Parathyroid adenoma (tissue), 2 donors: ENCODE measurements around the gene SLC40A1.

Source experiments
- H2AFZ ChIP-seq: fragments of 300-600 bp; sonication (generic); one replicate; pipeline ENCODE4 v1.7.0; 2017; ENCODE audit warnings: antibody characterized with exemption, mild to moderate bottlenecking
- H3K27ac ChIP-seq: fragments of 300-600 bp; sonication (generic); one replicate; pipeline ENCODE4 v1.7.0; 2017
- H3K27me3 ChIP-seq: fragments of 300-600 bp; sonication (generic); one replicate; pipeline ENCODE4 v1.7.0; 2017; ENCODE audit warnings: low read length; ENCODE audit not compliant: control insufficient read depth, insufficient read depth
- H3K36me3 ChIP-seq: fragments of 300-600 bp; sonication (generic); one replicate; pipeline ENCODE4 v1.7.0; 2017; ENCODE audit warnings: low read length; ENCODE audit not compliant: control insufficient read depth, insufficient read depth
- H3K4me1 ChIP-seq: fragments of 300-600 bp; sonication (generic); one replicate; pipeline ENCODE4 v1.7.0; 2017; ENCODE audit warnings: control low read depth
- H3K4me2 ChIP-seq: fragments of 300-600 bp; sonication (generic); one replicate; pipeline ENCODE4 v1.7.0; 2017; ENCODE audit warnings: low read length
- H3K4me3 ChIP-seq: fragments of 300-600 bp; sonication (generic); one replicate; pipeline ENCODE4 v1.7.0; 2017; ENCODE audit warnings: low read depth, low read length
- H3K79me2 ChIP-seq: fragments of 300-600 bp; sonication (generic); one replicate; pipeline ENCODE4 v1.7.0; 2017; ENCODE audit warnings: control low read depth
- H3K9ac ChIP-seq: fragments of 300-600 bp; sonication (generic); one replicate; pipeline ENCODE4 v1.7.0; 2017; ENCODE audit warnings: mild to moderate bottlenecking
- H3K9me3 ChIP-seq: fragments of 300-600 bp; sonication (generic); one replicate; pipeline ENCODE4 v1.7.0; 2017; ENCODE audit warnings: low read length; ENCODE audit not compliant: control insufficient read depth
- CTCF ChIP-seq: fragments of 300-600 bp; sonication (generic); IDR thresholded peaks from one replicate; pipeline ENCODE4 v1.7.0; 2017; ENCODE audit warnings: antibody characterized with exemption, mild to moderate bottlenecking
- donor health status: primary hyperparathyroidism.

SLC40A1 gene

GRCh38 chr2:189583227-189584198 lies 2.9 kb upstream of the SLC40A1 start:
- Histone ChIP-seq H3K9me3 (no peaks in the 10 kb centered on the region), H3K4me3 (no peak overlapping the region)

GRCh38 chr2:189582809-189583192 lies 2.2 kb upstream of the SLC40A1 start:
- Histone ChIP-seq H3K4me2 (no peak overlapping the region), H3K36me3 (no peaks in the 10 kb centered on the region), H3K4me1 (peaks cover 15% of the 10 kb centered on the region), H3K9me3 (no peaks in the 10 kb centered on the region), H3K27me3 (no peaks in the 10 kb centered on the region), H3K27ac (no peak overlapping the region), H3K9ac (no peak overlapping the region), H3K79me2 (peaks cover 4% of the 10 kb centered on the region), H3K4me3 (no peak overlapping the region), H2AFZ (no peak overlapping the region)
- no peak for TF ChIP-seq CTCF

More at GRCh38 chr2:189583227-189584198, 2.9 kb upstream of the SLC40A1 start:
- Histone ChIP-seq H2AFZ (no peak overlapping the region), H3K27me3 (no peaks in the 10 kb centered on the region), H3K79me2 (peaks cover 4% of the 10 kb centered on the region), H3K9ac (no peak overlapping the region), H3K36me3 (no peaks in the 10 kb centered on the region), H3K4me1 (peaks cover 15% of the 10 kb centered on the region), H3K4me2 (no peak overlapping the region), H3K27ac (no peak overlapping the region)
- TF ChIP-seq CTCF: no peak

- Histone ChIP-seq H3K36me3 (no peaks in the 10 kb centered on the region), H3K27ac (peak overlapping the region; percentile 94)
These were observed 1.7 kb upstream of the SLC40A1 start for GRCh38 chr2:189582140-189582808.

GRCh38 chr2:189581354-189582139 lies 961 bp upstream of the SLC40A1 start:
- Histone ChIP-seq H3K9ac (no peak overlapping the region), H3K36me3 (no peaks in the 10 kb centered on the region), H3K4me1 (peaks cover 18% of the 10 kb centered on the region), H3K27me3 (no peaks in the 10 kb centered on the region), H3K9me3 (no peaks in the 10 kb centered on the region), H3K4me3 (peak overlapping the region; percentile 85), H3K27ac (peak overlapping the region; percentile 94), H2AFZ (peak overlapping the region; percentile 88), H3K79me2 (peaks cover 7% of the 10 kb centered on the region), H3K4me2 (peak overlapping the region; percentile 87)
- TF ChIP-seq CTCF: no peak

More at GRCh38 chr2:189582140-189582808, 1.7 kb upstream of the SLC40A1 start:
- Histone ChIP-seq H3K79me2 (peaks cover 4% of the 10 kb centered on the region), H3K9ac (no peak overlapping the region), H3K4me3 (peak overlapping the region; percentile 85), H2AFZ (peak overlapping the region; percentile 88), H3K27me3 (no peaks in the 10 kb centered on the region), H3K4me1 (peaks cover 15% of the 10 kb centered on the region), H3K4me2 (peak overlapping the region; percentile 87), H3K9me3 (no peaks in the 10 kb centered on the region)
- no peak for TF ChIP-seq CTCF
